Measurements from ENCODE around the gene EIF3L.

Gene EIF3L

GRCh38 chr22:37930270-37930951, 81.2 kb downstream of the EIF3L start:
- no peak for DNase-seq (ENCODE audit: low spot score)

- no peak for DNase-seq (ENCODE audit: low spot score)
These were observed 81.8 kb downstream of the EIF3L start for GRCh38 chr22:37930952-37931440.

GRCh38 chr22:37931893-37932389, 82.7 kb downstream of the EIF3L start:
- no peak for DNase-seq (ENCODE audit: low spot score)

GRCh38 chr22:37932401-37932800, 83.2 kb downstream of the EIF3L start:
- DNase-seq (ENCODE audit: low spot score): no peak

- no peak for DNase-seq (ENCODE audit: low spot score)
These were observed 83.8 kb downstream of the EIF3L start for GRCh38 chr22:37932821-37933578.

- peak; percentile 77 for DNase-seq (ENCODE audit: low spot score)
These were observed 84.6 kb downstream of the EIF3L start for GRCh38 chr22:37933711-37934376.
